SK-N-SH treated with all-trans-retinoic acid at 6 μM for 48 hours (cell line): Measurements from ENCODE around the gene SMIM15.

ENCODE experiments used
- ARNTL ChIP-seq: fragments of 450-650 bp; formaldehyde crosslinking; IDR thresholded peaks from 2 replicates; pipeline ENCODE4 v1.5.0; 2020; ENCODE audit warnings: low read depth, mild to moderate bottlenecking, moderate library complexity, borderline replicate concordance
- ESRRG ChIP-seq: fragments of 250-450 bp; sonication (Bioruptor Pico); IDR thresholded peaks from 2 replicates; pipeline ENCODE4 v1.6.1; 2021; ENCODE audit warnings: mild to moderate bottlenecking
- GLIS3 ChIP-seq: fragments of 250-450 bp; sonication (Bioruptor Pico); IDR thresholded peaks from 2 replicates; pipeline ENCODE4 v1.5.0; 2020; ENCODE audit warnings: mild to moderate bottlenecking, moderate library complexity
- ISL1 ChIP-seq: fragments of 250-450 bp; sonication (Bioruptor Pico); IDR thresholded peaks from 2 replicates; pipeline ENCODE4 v2.1.2; 2022; ENCODE audit warnings: mild to moderate bottlenecking, moderate library complexity
- OSR1 ChIP-seq: fragments of 250-450 bp; sonication (Bioruptor Pico); IDR thresholded peaks from 2 replicates; pipeline ENCODE4 v1.8.0; 2022; ENCODE audit warnings: moderate library complexity, mild to moderate bottlenecking, inconsistent platforms
- PATZ1 ChIP-seq: fragments of 250-450 bp; sonication (Bioruptor Pico); IDR thresholded peaks from 2 replicates; pipeline ENCODE4 v1.8.0; 2020; ENCODE audit warnings: mild to moderate bottlenecking, moderate library complexity, borderline replicate concordance
- POU6F1 ChIP-seq: fragments of 250-450 bp; sonication (Bioruptor Pico); IDR thresholded peaks from 2 replicates; pipeline ENCODE4 v1.8.0; 2021; ENCODE audit warnings: low read depth, mild to moderate bottlenecking, moderate library complexity, borderline replicate concordance
- RARB ChIP-seq: fragments of 250-450 bp; sonication (Bioruptor Pico); IDR thresholded peaks from 2 replicates; pipeline ENCODE4 v1.8.0; 2021; ENCODE audit warnings: mild to moderate bottlenecking, moderate library complexity
- SNAI2 ChIP-seq: fragments of 250-450 bp; sonication (Bioruptor Pico); IDR thresholded peaks from 2 replicates; pipeline ENCODE4 v1.5.0; 2020; ENCODE audit warnings: mild to moderate bottlenecking, moderate library complexity
- TOX ChIP-seq: fragments of 250-450 bp; sonication (Bioruptor Pico); IDR thresholded peaks from 2 replicates; pipeline ENCODE4 v1.8.0; 2021; ENCODE audit warnings: mild to moderate bottlenecking, moderate library complexity, borderline replicate concordance
- TSHZ2 ChIP-seq: fragments of 250-450 bp; sonication (Bioruptor Pico); IDR thresholded peaks from 2 replicates; pipeline ENCODE4 v1.5.0; 2020; ENCODE audit warnings: mild to moderate bottlenecking, moderate library complexity
- ZFP3 ChIP-seq: fragments of 250-450 bp; sonication (Bioruptor Pico); IDR thresholded peaks from 2 replicates; pipeline ENCODE4 v1.5.0; 2020; ENCODE audit warnings: mild to moderate bottlenecking, moderate library complexity
- ZFP30 ChIP-seq: fragments of 450-650 bp; formaldehyde crosslinking; IDR thresholded peaks from 2 replicates; pipeline ENCODE4 v1.5.0; 2022; ENCODE audit warnings: mild to moderate bottlenecking, moderate library complexity
- ZNF70 ChIP-seq: fragments of 450-650 bp; formaldehyde crosslinking; IDR thresholded peaks from 2 replicates; pipeline ENCODE4 v1.5.0; 2020; ENCODE audit warnings: mild to moderate bottlenecking, moderate library complexity

- TF ChIP-seq POU6F1 (CRISPR knock-in tag) (no peak), ZFP30 (CRISPR knock-in tag) (no peak), PATZ1 (CRISPR knock-in tag) (no peak), SNAI2 (CRISPR knock-in tag) (no peak), OSR1 (no peak), RARB (CRISPR knock-in tag) (no peak), TSHZ2 (CRISPR knock-in tag) (no peak), ISL1 (CRISPR knock-in tag) (no peak), ESRRG (CRISPR knock-in tag) (no peak), ARNTL (CRISPR knock-in tag) (no peak), ZNF70 (no peak), TOX (CRISPR knock-in tag) (no peak), GLIS3 (CRISPR knock-in tag) (no peak), ZFP3 (CRISPR knock-in tag) (no peak)
Observed at GRCh38 chr5:61198606-61199005, 36.3 kb upstream of the SMIM15 start.
